Activated naive CD4-positive, alpha-beta T cell treated with anti-CD3 and anti-CD28 coated beads for 36 hours (primary cell): Measurements from ENCODE around the gene SOS2. TPM values are rescaled to one million over a fixed set of nuclear protein-coding genes. Genes with fewer than 3 reads are reported as not detected.

Source experiments
- CTCF ChIA-PET: fragments of 350-600 bp; sonication (Branson Sonifier 250); formaldehyde crosslinking; loops from one replicate; lab custom pipeline; 2021; ENCODE audit warnings: antibody characterized with exemption; lab: Charles Lee
- DNase-seq: peaks from one replicate; pipeline ENCODE4 v3.0.0-alpha.2; 2020
- H3K27ac Mint-ChIP-seq: one replicate; pipeline ENCODE4 v1.8.0; 2021; ENCODE audit warnings: mild to moderate bottlenecking, mixed read lengths
- H3K27me3 Mint-ChIP-seq: one replicate; pipeline ENCODE4 v1.8.0; 2021; ENCODE audit warnings: low read depth, mixed read lengths
- H3K36me3 Mint-ChIP-seq: one replicate; pipeline ENCODE4 v1.8.0; 2021; ENCODE audit warnings: low read depth, mixed read lengths
- H3K4me1 Mint-ChIP-seq: one replicate; pipeline ENCODE4 v1.8.0; 2021; ENCODE audit warnings: low read depth, mixed read lengths
- H3K4me3 Mint-ChIP-seq: one replicate; pipeline ENCODE4 v1.8.0; 2021; ENCODE audit warnings: mild to moderate bottlenecking, moderate library complexity, mixed read lengths
- H3K9me3 Mint-ChIP-seq: one replicate; pipeline ENCODE4 v1.8.0; 2021; ENCODE audit warnings: mixed read lengths
- intact Hi-C: fragments of 100-400 bp; cut with micrococcal nuclease; formaldehyde crosslinking; loops from one replicate; pipeline ENCODE4 v1.15.1; 2023
- total RNA-seq, 2 experiments: library from RNA; stranded (reverse); gene quantifications; one replicate each; pipeline ENCODE4 v1.2.3, GENCODE V29; 2021

SOS2 gene
- total RNA-seq, 2 experiments from 2014 or later, result 20.3 to 22.1 TPM

- CTCF ChIA-PET, result interaction anchor here (1.1 to 1.8 kb wide), 5 partner anchors 13 to 226 kb away, joined by 3 to 6 read pairs (median 4); no protein-coding TSS in a partner anchor
- H3K27ac Mint-ChIP-seq, result no peak overlapping the region
- intact Hi-C loops, result no loop called here
- H3K4me3 Mint-ChIP-seq, result no peak overlapping the region
- H3K4me1 Mint-ChIP-seq, result peaks cover 83% of the 10 kb centered on the region
- DNase-seq, result no peak
- no peaks in the 10 kb centered on the region for H3K9me3 Mint-ChIP-seq
- no peaks in the 10 kb centered on the region for H3K27me3 Mint-ChIP-seq
- H3K36me3 Mint-ChIP-seq, result peaks cover 5% of the 10 kb centered on the region
Measured at GRCh38 chr14:50092006-50092555, 139.3 kb downstream of the SOS2 start.

- peaks cover 79% of the 10 kb centered on the region for H3K4me1 Mint-ChIP-seq
- no peak overlapping the region for H3K27ac Mint-ChIP-seq
- H3K27me3 Mint-ChIP-seq, result no peaks in the 10 kb centered on the region
- H3K4me3 Mint-ChIP-seq, result no peak overlapping the region
- peaks cover 2% of the 10 kb centered on the region for H3K36me3 Mint-ChIP-seq
- CTCF ChIA-PET, result interaction anchor here (0.7 to 1.8 kb wide), 8 partner anchors 14 to 456 kb away, joined by 3 to 6 read pairs (median 4); partner anchors contain the start of gene DNAAF2
- no peak for DNase-seq
- intact Hi-C loops, result no loop called here
- H3K9me3 Mint-ChIP-seq, result no peaks in the 10 kb centered on the region
Measured at GRCh38 chr14:50091240-50091913, 140.0 kb downstream of the SOS2 start.

- Mint-ChIP-seq H3K36me3 (no peaks in the 10 kb centered on the region), H3K27ac (no peak overlapping the region), H3K4me1 (peaks cover 90% of the 10 kb centered on the region), H3K4me3 (no peak overlapping the region), H3K27me3 (no peaks in the 10 kb centered on the region), H3K9me3 (no peaks in the 10 kb centered on the region)
- DNase-seq, result peak; percentile 57
- CTCF ChIA-PET, result interaction anchor here (1.3 to 3.5 kb wide), 6 partner anchors 16 to 237 kb away, joined by 4 to 22 read pairs (median 10); partner anchors contain the start of gene NEMF
- intact Hi-C loops, result loop anchor here (10.0 kb wide), 2 partner anchors 324 to 1776 kb away; partner anchors contain the start of genes GNG2 and KLHDC2
Measured at GRCh38 chr14:50089208-50089607, 142.2 kb downstream of the SOS2 start.

- Mint-ChIP-seq H3K4me1 (peaks cover 91% of the 10 kb centered on the region), H3K9me3 (no peaks in the 10 kb centered on the region), H3K27ac (no peak overlapping the region), H3K36me3 (no peaks in the 10 kb centered on the region), H3K4me3 (no peak overlapping the region), H3K27me3 (no peaks in the 10 kb centered on the region)
- CTCF ChIA-PET, result interaction anchor here (1.0 to 3.5 kb wide), 12 partner anchors 16 to 237 kb away, joined by 3 to 22 read pairs (median 6); partner anchors contain the start of genes ARF6 and NEMF
- intact Hi-C loops, result loop anchor here (1.0 to 10.0 kb wide), 3 partner anchors 12 to 1776 kb away; partner anchors contain the start of genes GNG2 and KLHDC2
- DNase-seq, result no peak
Measured at GRCh38 chr14:50088731-50089130, 142.6 kb downstream of the SOS2 start.

GRCh38 chr14:50088117-50088515 is 143.3 kb downstream of the SOS2 start:
- H3K4me3 Mint-ChIP-seq, result no peak overlapping the region
- intact Hi-C loops, result loop anchor here (1.0 to 10.0 kb wide), 3 partner anchors 12 to 1777 kb away; partner anchors contain the start of genes GNG2 and KLHDC2
- H3K27me3 Mint-ChIP-seq, result no peaks in the 10 kb centered on the region
- H3K4me1 Mint-ChIP-seq, result peaks cover 92% of the 10 kb centered on the region
- no peak for DNase-seq
- H3K36me3 Mint-ChIP-seq, result no peaks in the 10 kb centered on the region
- CTCF ChIA-PET, result interaction anchor here (1.0 to 3.5 kb wide), 12 partner anchors 8 to 236 kb away, joined by 3 to 22 read pairs (median 6); partner anchors contain the start of genes ARF6 and NEMF
- peak overlapping the region; percentile 22 for H3K27ac Mint-ChIP-seq
- H3K9me3 Mint-ChIP-seq, result no peaks in the 10 kb centered on the region

GRCh38 chr14:50087341-50088116 is 143.8 kb downstream of the SOS2 start:
- Mint-ChIP-seq H3K27me3 (no peaks in the 10 kb centered on the region), H3K9me3 (no peaks in the 10 kb centered on the region), H3K27ac (peak overlapping the region; percentile 22)

GRCh38 chr14:50086321-50086711 is 145.1 kb downstream of the SOS2 start:
- no peaks in the 10 kb centered on the region for H3K36me3 Mint-ChIP-seq
- peaks cover 93% of the 10 kb centered on the region for H3K4me1 Mint-ChIP-seq
- H3K9me3 Mint-ChIP-seq, result no peaks in the 10 kb centered on the region
- DNase-seq, result no peak
- H3K27ac Mint-ChIP-seq, result peak overlapping the region; percentile 83
- peak overlapping the region; percentile 6 for H3K4me3 Mint-ChIP-seq
- H3K27me3 Mint-ChIP-seq, result no peaks in the 10 kb centered on the region
- CTCF ChIA-PET, result interaction anchor here (1.0 to 1.7 kb wide), 6 partner anchors 24 to 232 kb away, joined by 3 to 6 read pairs (median 4); no protein-coding TSS in a partner anchor
- intact Hi-C loops, result loop anchor here (1.0 to 10.0 kb wide), 3 partner anchors 65 to 1778 kb away; partner anchors contain the start of genes GNG2 and KLHDC2

More at GRCh38 chr14:50087341-50088116, 143.8 kb downstream of the SOS2 start:
- intact Hi-C loops, result loop anchor here (1.0 to 10.0 kb wide), 4 partner anchors 9 to 1777 kb away; partner anchors contain the start of genes GNG2 and KLHDC2
- CTCF ChIA-PET, result interaction anchor here (0.6 to 3.5 kb wide), 13 partner anchors 9 to 235 kb away, joined by 3 to 22 read pairs (median 6); partner anchors contain the start of genes ARF6 and NEMF
- Mint-ChIP-seq H3K36me3 (no peaks in the 10 kb centered on the region), H3K4me1 (peaks cover 93% of the 10 kb centered on the region), H3K4me3 (no peak overlapping the region)
- DNase-seq, result no peak

- H3K36me3 Mint-ChIP-seq, result no peaks in the 10 kb centered on the region
- H3K4me3 Mint-ChIP-seq, result peak overlapping the region; percentile 6
- intact Hi-C loops, result loop anchor here (1.0 to 10.0 kb wide), 3 partner anchors 64 to 1779 kb away; partner anchors contain the start of genes GNG2 and KLHDC2
- H3K9me3 Mint-ChIP-seq, result no peaks in the 10 kb centered on the region
- peak overlapping the region; percentile 83 for H3K27ac Mint-ChIP-seq
- H3K4me1 Mint-ChIP-seq, result peaks cover 93% of the 10 kb centered on the region
- DNase-seq, result peak; percentile 77
- H3K27me3 Mint-ChIP-seq, result no peaks in the 10 kb centered on the region
- CTCF ChIA-PET, result interaction anchor here (0.8 to 1.7 kb wide), 10 partner anchors 23 to 231 kb away, joined by 3 to 6 read pairs (median 4); no protein-coding TSS in a partner anchor
Measured at GRCh38 chr14:50085570-50086320, 145.6 kb downstream of the SOS2 start.

GRCh38 chr14:50084666-50085065 is 146.7 kb downstream of the SOS2 start:
- CTCF ChIA-PET, result interaction anchor here (1.1 to 1.7 kb wide), 4 partner anchors 22 to 226 kb away, joined by 4 to 6 read pairs (median 5); no protein-coding TSS in a partner anchor
- H3K4me3 Mint-ChIP-seq, result no peak overlapping the region
- peak overlapping the region; percentile 91 for H3K27ac Mint-ChIP-seq
- no peaks in the 10 kb centered on the region for H3K9me3 Mint-ChIP-seq
- H3K4me1 Mint-ChIP-seq, result peaks cover 84% of the 10 kb centered on the region
- H3K36me3 Mint-ChIP-seq, result no peaks in the 10 kb centered on the region
- intact Hi-C loops, result loop anchor here (10.0 kb wide), 2 partner anchors 320 to 1780 kb away; partner anchors contain the start of genes GNG2 and KLHDC2
- H3K27me3 Mint-ChIP-seq, result no peaks in the 10 kb centered on the region
- DNase-seq, result no peak

- H3K27me3 Mint-ChIP-seq, result no peaks in the 10 kb centered on the region
- CTCF ChIA-PET, result interaction anchor here (0.5 to 3.7 kb wide), 10 partner anchors 10 to 225 kb away, joined by 3 to 34 read pairs (median 4); no protein-coding TSS in a partner anchor
- peaks cover 77% of the 10 kb centered on the region for H3K4me1 Mint-ChIP-seq
Measured at GRCh38 chr14:50083467-50084337, 147.7 kb downstream of the SOS2 start.

More at GRCh38 chr14:50083467-50084337, 147.7 kb downstream of the SOS2 start:
- peak; percentile 79 for DNase-seq
- no peaks in the 10 kb centered on the region for H3K36me3 Mint-ChIP-seq
- peaks cover 2% of the 10 kb centered on the region for H3K9me3 Mint-ChIP-seq
- intact Hi-C loops, result loop anchor here (1.0 to 10.0 kb wide), 16 partner anchors 18 to 1781 kb away; partner anchors contain the start of genes DNAAF2, GNG2, KLHDC2 and MGAT2
- H3K27ac Mint-ChIP-seq, result peak overlapping the region; percentile 91
- peak overlapping the region; percentile 58 for H3K4me3 Mint-ChIP-seq
